Smooth muscle cell (in vitro differentiated cells): ENCODE data around the gene CAMTA1. TPM values are rescaled to one million over a fixed set of nuclear protein-coding genes. Genes with fewer than 3 reads are reported as not detected.

ENCODE experiments used
- DNase-seq: peaks from one replicate; lab custom pipeline; 2025; ENCODE audit not compliant: unreplicated experiment; lab: John Stamatoyannopoulos, UW
- H2AFZ ChIP-seq: fragments of 200-600 bp; sonication (generic); 2 replicates; pipeline ENCODE4 v1.6.0; 2016; ENCODE audit warnings: antibody characterized with exemption, low read depth, mild to moderate bottlenecking
- H3F3A ChIP-seq: fragments of 200-600 bp; sonication (generic); 2 replicates; pipeline ENCODE4 v1.6.0; 2017; ENCODE audit warnings: antibody characterized with exemption, low read depth
- H3K27ac ChIP-seq: fragments of 200-600 bp; sonication (generic); 2 replicates; pipeline ENCODE4 v1.5.1; 2016; ENCODE audit warnings: low read depth, mild to moderate bottlenecking
- H3K27me3 ChIP-seq: fragments of 200-600 bp; sonication (generic); 2 replicates; pipeline ENCODE4 v1.6.1; 2016; ENCODE audit warnings: low read depth, mild to moderate bottlenecking
- H3K36me3 ChIP-seq: fragments of 200-600 bp; sonication (generic); 2 replicates; pipeline ENCODE4 v1.5.1; 2016; ENCODE audit warnings: low read depth
- H3K4me1 ChIP-seq: fragments of 200-600 bp; sonication (generic); 2 replicates; pipeline ENCODE4 v1.5.1; 2016; ENCODE audit warnings: low read depth
- H3K4me2 ChIP-seq: fragments of 200-600 bp; sonication (generic); 2 replicates; pipeline ENCODE4 v1.6.0; 2016; ENCODE audit warnings: mild to moderate bottlenecking
- H3K4me3 ChIP-seq: fragments of 200-600 bp; sonication (generic); 2 replicates; pipeline ENCODE4 v1.5.1; 2016; ENCODE audit warnings: mild to moderate bottlenecking
- H3K79me2 ChIP-seq: fragments of 200-600 bp; sonication (generic); 2 replicates; pipeline ENCODE4 v1.6.0; 2016; ENCODE audit warnings: low read depth, mild to moderate bottlenecking
- H3K9ac ChIP-seq: fragments of 200-600 bp; sonication (generic); 2 replicates; pipeline ENCODE4 v1.6.0; 2016; ENCODE audit warnings: low read depth
- H3K9me3 ChIP-seq: fragments of 200-600 bp; sonication (generic); replicated peaks from 2 replicates; pipeline ENCODE4 v1.5.1; 2016; ENCODE audit warnings: low read depth
- H4K20me1 ChIP-seq: fragments of 200-600 bp; sonication (generic); 2 replicates; pipeline ENCODE4 v1.6.0; 2016; ENCODE audit warnings: low read depth
- WGBS: methylation state at CpG from one replicate; pipeline ENCODE4 v1.1.7; 2016; ENCODE audit warnings: low lambda C conversion rate; 5-methylcytosine and 5-hydroxymethylcytosine counted together
- polyA plus RNA-seq: library from polyadenylated mRNA; unstranded; fragments of >200 nt; fragmentation: Nextera tagmentation; extraction: Ambion mirVana; gene quantifications from 2 replicates; pipeline ENCODE4 v1.2.1, GENCODE V29; 2016
- total RNA-seq: library from RNA; depleted of rRNA; stranded (reverse); fragments of >200 nt; gene quantifications from 2 replicates; pipeline ENCODE4 v1.2.3, GENCODE V29; 2014
- TF ChIP-seq, protein P1 (sequence below): fragments of 200-600 bp; sonication (generic); IDR thresholded peaks from 2 replicates; pipeline ENCODE4 v1.5.1; 2017; ENCODE audit warnings: borderline replicate concordance, mild to moderate bottlenecking, antibody characterized with exemption; ENCODE audit not compliant: insufficient read depth, poor library complexity, severe bottlenecking

Gene CAMTA1
- total and polyA plus RNA-seq, 2 experiments from 2014 or later: 139 to 145 TPM

DNA sequence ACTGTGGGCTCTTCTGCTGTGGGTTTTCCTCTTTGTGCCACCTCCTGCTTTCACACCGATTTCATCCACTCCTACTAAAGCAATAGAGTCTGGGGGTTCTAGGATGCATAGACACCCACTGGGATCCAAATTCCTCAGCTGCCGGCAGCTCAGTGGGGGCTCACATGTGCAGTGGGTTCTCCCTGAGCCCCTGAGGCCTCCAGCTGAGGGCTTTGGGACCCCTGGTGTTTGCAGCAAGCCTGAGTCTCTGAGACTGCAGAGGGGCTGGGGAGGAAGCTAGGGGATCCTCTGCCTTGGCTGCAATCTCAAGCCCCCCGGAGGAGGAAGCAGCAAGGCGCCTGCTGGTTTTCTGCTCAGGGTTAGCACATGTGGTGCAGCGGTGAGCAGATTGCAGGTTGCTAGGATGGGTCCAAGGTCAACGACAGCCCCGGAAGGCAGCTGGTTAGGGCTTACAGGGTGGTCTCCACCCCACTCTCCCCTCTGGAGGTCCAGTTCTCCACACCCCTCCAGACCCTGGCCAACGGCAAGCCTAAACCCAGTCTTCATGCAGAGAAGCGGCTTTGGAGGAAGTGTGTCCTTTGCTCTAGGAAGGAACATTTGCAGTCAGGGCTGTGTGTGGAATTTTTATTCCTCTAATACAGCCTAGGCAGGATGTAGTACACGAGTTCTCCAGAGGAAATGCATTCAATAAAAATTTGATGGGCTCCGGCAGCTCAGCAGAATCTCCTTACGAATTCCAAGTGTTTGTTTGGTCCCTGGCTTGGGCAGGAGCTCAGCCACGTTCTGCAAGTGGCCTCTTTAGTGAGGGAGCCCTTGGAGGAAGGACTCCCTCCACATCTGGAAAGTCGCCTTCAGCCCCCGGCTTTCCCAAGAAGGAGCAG lies 716.7 kb downstream of the CAMTA1 start:
- no peaks in the 10 kb centered on the region for H3K9me3 ChIP-seq
- no peaks in the 10 kb centered on the region for H3K27me3 ChIP-seq
- 71% methylated on average over 15 of the region's 15 CpGs for WGBS
- H3K4me2 ChIP-seq: no peak overlapping the region
- H3F3A ChIP-seq: no peaks in the 10 kb centered on the region
- H3K36me3 ChIP-seq: no peaks in the 10 kb centered on the region
- no peaks in the 10 kb centered on the region for H3K4me1 ChIP-seq
- H3K79me2 ChIP-seq: no peaks in the 10 kb centered on the region
- H3K4me3 ChIP-seq: no peak overlapping the region
- H2AFZ ChIP-seq: no peak overlapping the region
- TF ChIP-seq, protein P1, sequence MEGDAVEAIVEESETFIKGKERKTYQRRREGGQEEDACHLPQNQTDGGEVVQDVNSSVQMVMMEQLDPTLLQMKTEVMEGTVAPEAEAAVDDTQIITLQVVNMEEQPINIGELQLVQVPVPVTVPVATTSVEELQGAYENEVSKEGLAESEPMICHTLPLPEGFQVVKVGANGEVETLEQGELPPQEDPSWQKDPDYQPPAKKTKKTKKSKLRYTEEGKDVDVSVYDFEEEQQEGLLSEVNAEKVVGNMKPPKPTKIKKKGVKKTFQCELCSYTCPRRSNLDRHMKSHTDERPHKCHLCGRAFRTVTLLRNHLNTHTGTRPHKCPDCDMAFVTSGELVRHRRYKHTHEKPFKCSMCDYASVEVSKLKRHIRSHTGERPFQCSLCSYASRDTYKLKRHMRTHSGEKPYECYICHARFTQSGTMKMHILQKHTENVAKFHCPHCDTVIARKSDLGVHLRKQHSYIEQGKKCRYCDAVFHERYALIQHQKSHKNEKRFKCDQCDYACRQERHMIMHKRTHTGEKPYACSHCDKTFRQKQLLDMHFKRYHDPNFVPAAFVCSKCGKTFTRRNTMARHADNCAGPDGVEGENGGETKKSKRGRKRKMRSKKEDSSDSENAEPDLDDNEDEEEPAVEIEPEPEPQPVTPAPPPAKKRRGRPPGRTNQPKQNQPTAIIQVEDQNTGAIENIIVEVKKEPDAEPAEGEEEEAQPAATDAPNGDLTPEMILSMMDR: no peak
- H3K27ac ChIP-seq: no peak overlapping the region
- H4K20me1 ChIP-seq: no peaks in the 10 kb centered on the region
- no peak for DNase-seq
- no peak overlapping the region for H3K9ac ChIP-seq

DNA sequence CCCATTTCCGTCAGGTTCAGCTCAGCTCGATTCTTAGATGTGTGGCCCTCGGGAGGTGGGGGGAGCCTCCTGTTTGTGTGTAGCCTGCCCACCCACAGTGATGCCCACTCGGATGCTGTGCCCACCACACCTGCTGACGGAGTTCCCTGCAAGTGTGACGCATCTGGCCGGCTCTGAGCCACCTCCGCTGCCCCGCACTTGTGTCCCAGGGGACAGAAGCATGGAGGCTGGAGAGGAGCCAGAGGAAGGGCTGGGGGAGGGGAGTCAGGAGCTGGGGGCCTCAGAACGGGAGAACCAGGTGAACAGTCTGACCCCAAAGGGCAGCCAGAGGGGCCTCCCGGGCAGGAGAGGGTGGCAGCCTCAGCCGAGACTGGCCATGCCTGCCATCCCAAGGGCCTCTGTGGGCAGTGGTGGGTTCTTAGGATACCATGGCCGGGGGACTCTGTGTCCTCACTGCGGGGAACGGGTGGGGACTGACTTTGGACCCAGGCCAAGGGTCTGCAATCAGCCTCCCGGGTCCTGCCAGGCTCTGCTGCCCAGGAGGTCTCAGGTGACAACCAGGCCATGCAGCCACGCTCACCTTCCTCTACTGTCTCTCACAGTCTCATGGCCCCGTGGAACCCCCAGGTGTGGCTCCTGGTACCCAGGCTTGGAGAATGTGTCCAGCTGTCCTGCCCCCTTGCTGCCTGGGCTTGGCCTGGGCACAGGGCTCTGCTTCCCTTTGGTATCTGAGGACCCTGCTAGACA lies 718.6 kb downstream of the CAMTA1 start:
- H3K9ac ChIP-seq: no peak overlapping the region
- no peak overlapping the region for H2AFZ ChIP-seq
- H3K79me2 ChIP-seq: no peaks in the 10 kb centered on the region
- H3K4me3 ChIP-seq: no peak overlapping the region
- no peaks in the 10 kb centered on the region for H3K36me3 ChIP-seq
- no peak for DNase-seq
- H3K4me1 ChIP-seq: no peaks in the 10 kb centered on the region
- WGBS: 89% methylated on average over 18 of the region's 18 CpGs
- H3K27me3 ChIP-seq: no peaks in the 10 kb centered on the region
- no peaks in the 10 kb centered on the region for H3F3A ChIP-seq
- no peaks in the 10 kb centered on the region for H3K9me3 ChIP-seq
- no peak overlapping the region for H3K4me2 ChIP-seq
- H3K27ac ChIP-seq: no peak overlapping the region
- no peaks in the 10 kb centered on the region for H4K20me1 ChIP-seq
- TF ChIP-seq, protein P1: no peak

DNA sequence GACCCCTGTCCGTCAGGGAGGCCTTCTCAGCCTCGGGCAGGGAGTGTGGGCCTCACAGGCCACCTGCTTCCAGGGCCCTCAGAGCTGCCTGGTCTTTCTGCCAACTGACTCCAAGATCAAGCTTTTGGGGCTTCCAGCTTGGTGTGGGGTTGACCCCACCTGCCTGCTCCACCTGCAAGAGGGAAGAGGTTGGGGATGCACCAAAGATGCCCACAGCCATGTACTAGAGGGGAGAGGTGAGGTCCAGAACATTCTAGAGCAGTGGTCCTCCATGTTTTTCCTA lies 719.1 kb downstream of the CAMTA1 start:
- Histone ChIP-seq H3K4me2 (no peak overlapping the region), H3K27me3 (no peaks in the 10 kb centered on the region), H3F3A (no peaks in the 10 kb centered on the region), H3K9me3 (no peaks in the 10 kb centered on the region), H3K79me2 (no peaks in the 10 kb centered on the region), H3K27ac (no peak overlapping the region), H3K4me1 (no peaks in the 10 kb centered on the region), H3K36me3 (no peaks in the 10 kb centered on the region), H3K9ac (no peak overlapping the region), H4K20me1 (no peaks in the 10 kb centered on the region), H2AFZ (no peak overlapping the region), H3K4me3 (no peak overlapping the region)
- TF ChIP-seq, protein P1: no peak
- WGBS: 90% methylated on average over 2 of the region's 2 CpGs
- no peak for DNase-seq
